ENCODE measurements around the gene ZC3H7A. TPM values are rescaled to one million over a fixed set of nuclear protein-coding genes. Genes with fewer than 3 reads are reported as not detected.

ZC3H7A gene
- polyA plus RNA-seq, 4 donors: 66.2 to 102 (median 83.8) TPM

DNA sequence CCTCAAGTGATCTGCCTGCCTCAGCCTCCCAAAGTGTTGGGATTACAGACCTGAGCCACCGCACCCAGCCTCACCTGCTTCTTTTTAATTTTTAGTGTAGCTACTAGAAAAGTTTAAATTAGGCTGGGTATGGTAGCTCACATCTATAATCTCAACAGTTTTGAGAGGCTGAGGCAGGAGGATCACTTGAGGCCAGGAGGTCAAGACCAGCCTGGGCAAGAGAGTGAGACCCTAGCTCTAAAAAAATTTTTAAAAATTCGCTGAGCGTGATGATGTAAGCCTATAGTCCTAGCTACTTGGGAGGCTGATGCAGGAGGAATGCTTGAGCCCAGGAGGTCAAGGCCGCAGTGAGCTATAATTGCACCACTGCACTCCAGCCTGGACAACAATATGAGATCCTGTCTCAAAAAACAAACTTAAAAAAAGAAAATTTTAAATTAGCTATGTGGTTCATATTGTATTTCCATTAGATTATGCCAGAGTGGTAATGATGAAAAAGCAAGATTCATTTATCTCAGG is 89.3 kb downstream of the ZC3H7A start:
- no peak for DNase-seq (ENCODE audit: low read depth in 4 of 4, low spot score in 3 of 4)

DNA sequence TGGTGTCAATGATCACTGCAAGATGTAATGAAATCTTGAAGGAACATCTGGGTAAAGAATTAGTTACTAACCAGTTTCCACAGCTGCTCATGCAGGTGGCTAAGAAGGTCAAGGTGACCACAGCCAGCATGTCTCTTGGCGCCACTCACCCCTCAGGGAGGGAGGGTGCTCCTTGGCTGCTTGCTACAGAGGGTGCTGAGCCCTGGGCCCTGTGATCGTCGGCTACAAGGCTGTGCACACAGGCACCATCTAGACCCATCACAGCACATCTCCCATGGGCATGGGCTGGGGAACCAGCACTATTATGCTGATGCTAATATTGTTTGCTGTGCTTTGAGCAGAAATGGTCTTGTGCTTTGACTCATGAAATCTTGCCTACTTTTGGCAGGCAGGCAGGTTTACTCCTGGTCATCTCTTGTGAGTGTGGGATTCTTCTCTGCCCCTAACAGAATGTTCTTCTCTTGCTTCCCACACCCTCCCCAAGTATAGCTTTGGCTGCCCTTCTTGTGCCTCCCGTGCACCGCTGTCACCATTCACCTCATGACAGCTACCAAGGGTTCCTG is 90.8 kb downstream of the ZC3H7A start:
- no peak for DNase-seq (ENCODE audit: low read depth in 4 of 4, low spot score in 3 of 4)

DNA sequence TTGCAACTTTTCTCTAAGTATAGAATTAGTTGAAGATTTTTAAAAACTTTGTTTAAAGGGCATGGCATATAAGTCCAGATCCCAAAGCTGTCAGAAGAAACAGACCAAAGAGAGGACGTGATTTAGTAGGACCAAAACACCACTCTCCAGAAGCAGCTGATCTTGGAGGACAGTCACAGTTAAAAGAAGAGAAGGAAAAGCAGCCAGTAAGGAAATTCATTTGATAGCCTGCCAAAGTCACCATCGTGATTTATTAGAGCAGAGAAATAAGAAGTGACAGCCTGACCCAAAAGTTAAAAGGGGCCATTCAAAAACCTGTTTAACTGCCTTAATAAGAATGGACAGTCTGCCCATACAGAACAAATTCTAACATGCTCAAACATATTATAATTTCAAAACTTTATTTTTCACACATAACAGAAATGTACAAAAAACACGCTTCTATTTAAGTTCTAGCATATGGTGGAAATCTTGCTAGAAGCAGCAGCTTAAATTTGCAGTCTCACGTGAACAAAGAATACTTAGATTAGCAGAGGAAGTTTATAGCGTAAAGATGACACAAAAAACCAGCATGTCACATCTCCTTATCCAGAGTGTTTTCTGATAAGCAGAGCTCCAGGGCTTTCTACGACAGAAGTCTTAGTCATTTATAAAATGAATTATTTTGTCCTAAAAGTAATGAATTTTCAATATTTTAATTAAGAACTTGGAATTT is 91.6 kb downstream of the ZC3H7A start:
- no peak for DNase-seq (ENCODE audit: low read depth in 4 of 4, low spot score in 3 of 4)

Other genes with a start within 250 kb of the ZC3H7A start
- gene LITAF, start 210.3 kb downstream of the ZC3H7A start, polyA plus RNA-seq (ENCODE audit: insufficient read length in 4 of 4): 100 to 1,000 TPM; 123 to 141 (median 127) TPM
- gene SNN, start 128.8 kb downstream of the ZC3H7A start, polyA plus RNA-seq (ENCODE audit: insufficient read length in 4 of 4): 10 to 100 TPM; 38.4 to 41.0 (median 39.4) TPM
- gene TXNDC11, start 54.4 kb downstream of the ZC3H7A start, polyA plus RNA-seq (ENCODE audit: insufficient read length in 4 of 4): 10 to 100 TPM; 42.5 to 45.7 (median 44.7) TPM
- gene RSL1D1, start 54.3 kb upstream of the ZC3H7A start, polyA plus RNA-seq (ENCODE audit: insufficient read length in 4 of 4): 100 to 1,000 TPM; 231 to 286 (median 244) TPM
- 100 to 1,000 TPM; 104 to 131 (median 122) TPM for gene GSPT1, start 118.7 kb upstream of the ZC3H7A start, polyA plus RNA-seq (ENCODE audit: insufficient read length in 4 of 4)
- gene NPIPB2, start 144.8 kb upstream of the ZC3H7A start, polyA plus RNA-seq (ENCODE audit: insufficient read length in 4 of 4): 10 to 100 TPM in 1 of 4 donors, 1 to 10 TPM in 1, under 1 TPM in 2; 0.65 to 11.9 (median 3.2) TPM
- gene TNFRSF17, start 168.0 kb upstream of the ZC3H7A start, polyA plus RNA-seq (ENCODE audit: insufficient read length in 4 of 4): under 1 TPM in 1 of 4 donors, not detected in 3; 0.08 TPM
- 10 to 100 TPM; 31.2 to 39.9 (median 32.0) TPM for gene SNX29, start 179.5 kb upstream of the ZC3H7A start, polyA plus RNA-seq (ENCODE audit: insufficient read length in 4 of 4)